HG03469 (cell line): ENCODE measurements around the gene SGCE.
A peak's percentile ranks its signal among the peaks of the same experiment; 100 is the strongest.
"Not testable (repeated sequence)": the region's sequence is repeated elsewhere in the genome, so short reads cannot be mapped to it uniquely, and the experiment has no call there.

Experiments
- ATAC-seq: cut with Tn5 transposase; IDR thresholded peaks from one replicate; pipeline ENCODE4 v1.9.1; 2021; ENCODE audit warnings: mild to moderate bottlenecking, moderate library complexity, moderate number of reproducible peaks; ENCODE audit not compliant: unreplicated experiment

Gene SGCE, protein sequence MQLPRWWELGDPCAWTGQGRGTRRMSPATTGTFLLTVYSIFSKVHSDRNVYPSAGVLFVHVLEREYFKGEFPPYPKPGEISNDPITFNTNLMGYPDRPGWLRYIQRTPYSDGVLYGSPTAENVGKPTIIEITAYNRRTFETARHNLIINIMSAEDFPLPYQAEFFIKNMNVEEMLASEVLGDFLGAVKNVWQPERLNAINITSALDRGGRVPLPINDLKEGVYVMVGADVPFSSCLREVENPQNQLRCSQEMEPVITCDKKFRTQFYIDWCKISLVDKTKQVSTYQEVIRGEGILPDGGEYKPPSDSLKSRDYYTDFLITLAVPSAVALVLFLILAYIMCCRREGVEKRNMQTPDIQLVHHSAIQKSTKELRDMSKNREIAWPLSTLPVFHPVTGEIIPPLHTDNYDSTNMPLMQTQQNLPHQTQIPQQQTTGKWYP

GRCh38 chr7:94655848-94656657, at the start of gene SGCE:
Gene SGCE, minus strand, starts transcription at chr7:94656133. Its CDS starts 35 bp downstream, at chr7:94656098.
- ATAC-seq: no peak

DNA sequence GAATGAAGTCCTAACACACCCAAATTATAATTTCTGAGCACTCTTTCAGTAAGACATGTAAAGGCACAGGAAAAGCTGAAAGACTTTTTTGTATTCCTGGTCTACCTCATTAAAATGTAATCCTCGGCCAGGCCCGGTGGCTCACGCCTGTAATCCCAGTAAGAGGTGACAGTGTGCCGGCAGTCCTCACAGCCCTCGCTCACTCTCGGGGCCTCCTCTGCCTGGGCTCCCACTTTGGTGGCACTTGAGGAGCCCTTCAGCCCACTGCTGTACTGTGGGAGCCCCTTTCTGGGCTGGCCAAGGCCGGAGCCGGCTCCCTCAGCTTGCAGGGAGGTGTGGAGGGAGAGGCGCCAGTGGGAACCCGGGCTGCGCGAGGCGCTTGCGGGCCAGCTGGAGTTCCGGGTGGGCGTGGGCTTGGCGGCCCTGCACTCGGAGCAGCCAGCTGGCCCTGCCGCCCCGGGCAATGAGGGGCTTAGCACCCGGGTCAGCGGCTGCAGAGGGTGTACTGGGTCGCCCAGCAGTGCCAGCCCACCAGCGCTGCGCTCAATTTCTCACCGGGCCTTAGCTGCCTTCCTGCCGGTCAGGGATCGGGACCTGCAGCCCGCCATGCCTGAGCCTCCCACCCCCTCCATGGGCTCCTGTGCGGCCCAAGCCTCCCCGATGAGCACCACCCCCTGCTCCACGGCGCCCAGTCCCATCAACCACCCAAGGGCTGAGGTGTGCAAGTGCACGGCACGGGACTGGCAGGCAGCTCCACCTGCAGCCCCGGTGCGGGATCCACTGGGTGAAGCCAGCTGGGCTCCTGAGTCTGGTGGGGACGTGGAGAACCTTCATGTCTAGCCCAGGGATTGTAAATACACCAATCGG, 49.5 kb upstream of the SGCE start:
- not testable (repeated sequence) for ATAC-seq

GRCh38 chr7:94701555-94701973, 45.6 kb upstream of the SGCE start:
- ATAC-seq: no peak

DNA sequence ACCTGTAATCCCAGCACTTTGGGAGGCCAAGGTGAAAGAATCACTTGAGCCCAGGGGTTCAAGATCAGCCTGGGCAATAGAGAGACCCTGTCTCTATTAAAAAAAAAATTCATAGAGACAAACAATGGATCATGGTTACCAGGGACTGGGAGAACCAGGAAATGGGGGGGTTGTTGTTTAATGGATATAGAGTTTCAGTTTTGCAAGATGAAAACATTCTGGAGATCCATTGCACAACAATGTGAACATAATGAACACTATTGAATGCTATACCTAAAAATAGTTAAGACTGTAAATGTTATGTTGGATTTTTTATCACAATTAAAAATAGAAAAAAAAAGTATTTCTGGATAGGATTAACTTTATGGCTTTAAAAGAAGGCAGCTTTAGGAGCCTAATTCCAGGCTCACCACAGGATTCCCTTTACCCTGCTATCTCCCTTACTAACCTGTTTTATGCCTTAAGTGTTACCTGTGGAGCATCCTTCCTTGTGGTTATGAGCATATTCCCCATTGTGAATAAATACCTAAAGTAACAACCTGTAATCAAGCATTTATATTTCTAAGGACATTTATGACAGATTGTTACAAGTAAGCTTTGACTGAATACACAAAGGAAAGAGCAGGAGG, 45.1 kb upstream of the SGCE start:
- ATAC-seq: no peak

- no peak for ATAC-seq
Measured at GRCh38 chr7:94698275-94698674, 42.3 kb upstream of the SGCE start.

DNA sequence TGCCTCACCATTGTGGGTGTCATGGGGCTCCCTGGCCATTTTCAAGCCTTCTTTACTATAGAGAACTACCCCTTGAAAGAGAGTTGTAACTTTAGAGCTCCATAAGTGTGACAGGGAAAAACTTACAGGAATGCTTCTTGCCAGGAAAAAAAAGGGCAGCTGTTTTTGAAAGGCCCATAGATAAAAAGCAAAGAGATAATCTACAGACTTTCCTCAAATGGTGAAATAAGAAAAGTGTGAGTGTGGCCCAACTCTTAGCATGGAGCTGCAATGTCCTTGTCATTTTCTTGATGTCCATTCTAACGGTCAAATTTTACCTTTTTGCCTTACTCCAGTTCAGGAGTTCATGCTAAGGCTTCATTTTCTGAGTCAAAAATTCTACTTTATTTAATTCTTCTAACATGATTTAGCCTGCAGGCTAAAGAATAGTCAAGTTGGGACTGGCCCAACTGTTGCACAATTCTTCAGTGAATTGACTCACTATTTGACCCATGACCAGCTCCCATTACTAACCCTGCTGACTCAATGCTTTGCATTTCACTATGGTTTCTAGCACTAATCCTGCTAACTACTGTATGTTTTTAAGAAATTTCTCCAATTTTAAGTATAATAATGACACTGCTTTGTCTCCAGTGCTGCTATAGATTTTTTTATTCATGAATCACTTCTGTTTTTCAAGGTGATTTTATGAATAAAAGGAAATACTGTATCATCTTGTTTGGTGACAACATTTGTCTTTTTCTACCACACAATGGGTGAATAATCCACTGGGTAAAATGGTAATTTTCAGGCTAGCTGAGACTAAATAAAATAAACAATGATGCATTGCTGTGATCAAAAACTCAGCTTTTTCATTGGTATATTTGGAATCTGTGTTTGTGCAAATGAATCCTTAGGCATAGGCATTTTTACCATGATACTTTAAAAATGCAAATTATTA, 41.4 kb upstream of the SGCE start:
- ATAC-seq: peak; percentile 56

GRCh38 chr7:94687810-94688209, 31.9 kb upstream of the SGCE start:
- no peak for ATAC-seq

- ATAC-seq: no peak
Measured at GRCh38 chr7:94687076-94687475, 31.1 kb upstream of the SGCE start.

DNA sequence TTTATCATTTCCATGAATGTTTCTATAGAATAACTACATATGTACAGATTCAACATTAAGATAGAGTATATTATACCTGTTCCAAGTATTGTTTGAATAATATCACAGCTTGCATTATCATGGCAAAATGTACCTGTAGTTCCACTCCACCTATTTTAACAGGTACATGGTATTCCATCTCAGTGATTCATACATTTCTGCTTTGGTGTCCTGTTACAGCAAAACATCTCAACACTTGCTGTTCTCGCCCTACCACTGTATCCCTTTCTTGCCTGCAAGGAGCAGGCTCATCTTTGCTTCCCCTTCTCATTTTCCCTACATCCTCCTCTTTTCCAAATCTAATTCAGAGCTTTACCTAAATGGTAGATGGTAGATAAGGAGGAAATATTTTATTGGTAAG, 27.1 kb upstream of the SGCE start:
- ATAC-seq: no peak

- ATAC-seq: no peak
Measured at GRCh38 chr7:94679358-94679757, 23.4 kb upstream of the SGCE start.

- ATAC-seq: no peak
Measured at GRCh38 chr7:94676431-94676830, 20.5 kb upstream of the SGCE start.

DNA sequence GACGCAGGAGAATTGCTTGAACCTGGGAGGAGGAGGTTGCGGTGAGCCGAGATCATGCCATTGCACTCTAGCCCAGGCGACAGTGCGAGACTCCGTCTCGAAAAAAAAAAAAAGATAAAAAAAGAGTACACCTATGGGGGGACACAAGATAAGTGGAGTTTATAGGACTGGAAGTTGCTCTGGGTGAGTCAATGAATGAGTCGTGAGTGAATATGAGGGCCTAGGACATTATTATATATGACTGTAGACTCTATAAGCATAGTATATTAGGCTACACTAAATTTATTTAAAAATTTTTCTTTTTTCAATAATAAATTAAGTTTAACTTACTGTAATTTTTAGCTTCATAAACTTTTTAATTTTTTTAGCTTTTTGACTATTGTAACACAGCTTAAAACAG, 19.4 kb upstream of the SGCE start:
- no peak for ATAC-seq

GRCh38 chr7:94671444-94672235, 15.7 kb upstream of the SGCE start:
- no peak for ATAC-seq

- ATAC-seq: no peak
Measured at GRCh38 chr7:94669773-94670495, 14.0 kb upstream of the SGCE start.

DNA sequence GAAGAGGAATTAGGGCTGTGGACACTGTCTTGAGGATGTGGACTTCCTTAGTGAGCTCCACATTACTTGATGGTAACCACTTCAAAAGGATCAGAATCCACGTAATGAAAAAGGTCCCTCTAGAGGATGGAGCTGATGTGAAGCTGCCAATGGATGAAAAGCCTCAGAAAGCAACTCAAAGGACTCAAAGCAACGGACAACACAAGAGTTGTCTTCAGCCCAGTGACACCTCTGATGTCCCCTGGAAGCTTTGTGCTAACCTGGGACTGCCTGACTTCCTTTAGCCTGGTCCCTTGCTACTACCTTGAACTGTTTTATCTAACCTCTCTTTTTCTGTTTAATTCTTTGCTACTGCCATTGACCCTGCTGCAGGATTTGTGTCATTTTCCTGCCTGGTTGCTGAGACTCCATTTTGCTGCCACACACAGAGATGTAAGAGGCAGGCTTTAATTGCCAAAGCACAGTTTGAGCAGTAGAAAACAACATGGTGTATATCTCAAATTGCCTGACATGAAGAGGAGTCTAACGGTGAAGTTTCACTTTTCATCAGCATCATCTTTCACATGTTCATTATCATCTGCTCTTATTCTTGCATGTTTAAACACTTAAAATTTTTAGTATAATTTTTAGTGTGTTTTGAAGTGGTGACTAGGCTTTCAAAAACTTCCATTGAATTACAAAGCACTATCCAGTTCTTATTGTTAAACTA, 11.1 kb upstream of the SGCE start:
- ATAC-seq: peak; percentile 54

DNA sequence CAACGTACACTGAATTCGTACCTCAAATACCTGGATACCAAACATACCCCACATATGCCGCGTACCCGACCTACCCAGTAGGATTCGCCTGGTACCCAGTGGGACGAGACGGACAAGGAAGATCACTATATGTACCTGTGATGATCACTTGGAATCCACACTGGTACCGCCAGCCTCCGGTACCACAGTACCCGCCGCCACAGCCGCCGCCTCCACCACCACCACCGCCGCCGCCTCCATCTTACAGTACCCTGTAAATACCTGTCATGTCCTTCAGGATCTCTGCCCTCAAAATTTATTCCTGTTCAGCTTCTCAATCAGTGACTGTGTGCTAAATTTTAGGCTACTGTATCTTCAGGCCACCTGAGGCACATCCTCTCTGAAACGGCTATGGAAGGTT, 9.5 kb upstream of the SGCE start:
- ATAC-seq: no peak

DNA sequence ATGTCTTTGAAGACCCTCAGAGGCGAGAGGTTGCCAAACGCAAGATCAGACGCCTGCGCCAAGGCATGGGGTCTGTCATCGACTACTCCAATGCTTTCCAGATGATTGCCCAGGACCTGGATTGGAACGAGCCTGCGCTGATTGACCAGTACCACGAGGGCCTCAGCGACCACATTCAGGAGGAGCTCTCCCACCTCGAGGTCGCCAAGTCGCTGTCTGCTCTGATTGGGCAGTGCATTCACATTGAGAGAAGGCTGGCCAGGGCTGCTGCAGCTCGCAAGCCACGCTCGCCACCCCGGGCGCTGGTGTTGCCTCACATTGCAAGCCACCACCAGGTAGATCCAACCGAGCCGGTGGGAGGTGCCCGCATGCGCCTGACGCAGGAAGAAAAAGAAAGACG, 8.1 kb upstream of the SGCE start:
- ATAC-seq: no peak
